ENCODE data around the gene VSIR. TPM values are rescaled to one million over a fixed set of nuclear protein-coding genes. Genes with fewer than 3 reads are reported as not detected.

The VSIR gene
- polyA plus RNA-seq, 1 of the 3 experiments (the other 2 are of a cell fraction) = 11.3 TPM

DNA sequence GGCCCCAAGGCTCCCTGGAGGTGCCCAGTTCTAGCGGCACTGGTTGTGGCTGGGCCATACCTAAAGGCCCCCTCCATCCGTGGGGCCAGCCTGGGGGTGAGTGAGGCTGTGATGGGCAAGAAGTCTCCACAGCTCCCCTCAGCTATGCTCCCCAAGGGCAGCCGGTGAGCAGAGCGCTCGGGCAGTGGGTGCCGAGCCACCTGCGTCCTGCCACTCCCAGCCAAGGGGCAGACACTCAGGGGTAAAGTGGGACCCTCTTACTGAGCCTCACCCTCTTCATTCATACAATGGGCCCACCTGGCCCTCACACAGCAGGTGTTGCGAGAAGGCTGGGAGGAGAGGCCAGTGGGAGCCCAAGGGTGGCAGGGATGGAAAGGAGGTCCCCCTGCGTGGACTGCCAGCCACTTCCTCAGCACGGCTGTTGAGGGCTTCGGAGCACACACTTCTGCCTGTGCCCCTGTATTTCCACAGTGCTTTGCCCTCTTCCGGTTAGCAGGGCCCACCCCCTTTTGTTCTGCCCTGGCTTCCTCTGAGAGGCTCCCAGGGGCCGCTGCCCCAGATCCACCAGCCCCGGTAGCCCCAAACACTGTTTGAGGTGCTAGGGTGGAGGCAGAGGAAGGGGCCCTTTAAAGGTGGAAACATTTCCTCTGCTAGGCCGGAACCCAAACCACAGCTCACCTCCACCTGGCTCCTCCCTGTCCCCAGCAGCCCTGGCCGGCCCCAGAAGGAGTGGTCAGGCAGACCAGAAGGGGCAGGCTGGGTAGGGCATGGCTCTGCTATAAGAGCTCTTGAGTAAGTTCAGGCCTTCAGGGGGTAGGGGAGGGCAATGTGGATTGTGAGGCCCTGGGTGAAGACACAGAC is 37.4 kb downstream of the VSIR start:
- H3K9ac ChIP-seq = no peak overlapping the region
- no peak overlapping the region for H3K27ac ChIP-seq (ENCODE audit: low read depth in 2 of 2, low read length in 1 of 2)
- ChIA-PET CTCF (interaction anchor here (1.1 to 2.0 kb wide), 4 partner anchors 11 to 37 kb away, joined by 3 to 5 read pairs (median 4); partner anchors contain the start of gene VSIR), POLR2A (no interaction called here)
- H3K4me2 ChIP-seq = no peak overlapping the region
- H3K27me3 ChIP-seq (ENCODE audit: insufficient read depth) = no peaks in the 10 kb centered on the region; the same call in 1 of the 2 replicates
- peaks cover 0 to 32% of the 10 kb centered on the region in 2 experiments; a peak in 1 of 4 replicates for H3K4me1 ChIP-seq (ENCODE audit: control insufficient read depth in 1 of 2, insufficient read depth in 2 of 2, low read depth in 1 of 2, low read length in 1 of 2)
- no peaks in the 10 kb centered on the region for H4K20me1 ChIP-seq (ENCODE audit: insufficient read depth)
- no peaks in the 10 kb centered on the region for H3K9me2 ChIP-seq
- H3K79me2 ChIP-seq (ENCODE audit: insufficient read depth) = no peaks in the 10 kb centered on the region
- DNase-seq = no peak
- 85% methylated on average over 8 of the region's 16 CpGs for WGBS (ENCODE audit: low lambda C conversion rate)
- H3K9me3 ChIP-seq = no peaks in the 10 kb centered on the region
- no peaks in the 10 kb centered on the region for H3K36me3 ChIP-seq (replicated peaks in 1 of 2; ENCODE audit: control insufficient read depth in 1 of 2, insufficient read depth in 2 of 2, low read length in 1 of 2)
- TF ChIP-seq FOXJ3 (CRISPR knock-in tag; IDR thresholded peaks at IDR 0.05) (no peak), RFX5 (IDR thresholded peaks at IDR 0.05; ENCODE audit: low read length) (no peak), TAF1 (IDR thresholded peaks at IDR 0.05; ENCODE audit: borderline replicate concordance, low read depth, low read length) (no peak), EP300 (IDR thresholded peaks at IDR 0.05; ENCODE audit: borderline replicate concordance in 1 of 2, low read depth in 1 of 2, low read length in 1 of 2) (no peak), MXI1 (IDR thresholded peaks at IDR 0.05; ENCODE audit: low read depth, low read length) (no peak), FOSL2 (IDR thresholded peaks at IDR 0.05; ENCODE audit: borderline replicate concordance, low read depth) (no peak), NRF1 (IDR thresholded peaks at IDR 0.05; ENCODE audit: low read depth, low read length) (no peak), MEF2A (IDR thresholded peaks at IDR 0.05; ENCODE audit: borderline replicate concordance, low read depth) (no peak), ELF1 (IDR thresholded peaks at IDR 0.05) (no peak), CHD2 (IDR thresholded peaks at IDR 0.05; ENCODE audit: low read length, partially characterized antibody) (no peak), GATA2 (CRISPR knock-in tag; IDR thresholded peaks at IDR 0.05) (no peak), FOXM1 (IDR thresholded peaks at IDR 0.05; ENCODE audit: low read depth) (no peak), SMC3 (IDR thresholded peaks at IDR 0.05; ENCODE audit: low read depth, low read length) (no peak), MAX (IDR thresholded peaks at IDR 0.05; ENCODE audit: low read depth) (no peak), YY1 (IDR thresholded peaks at IDR 0.05; ENCODE audit: low read depth) (no peak), REST (IDR thresholded peaks at IDR 0.05; ENCODE audit: low read depth, low read length) (no peak), SIN3A (IDR thresholded peaks at IDR 0.05; ENCODE audit: borderline replicate concordance, low read depth, low read length) (no peak), POLR2AphosphoS5 (IDR thresholded peaks at IDR 0.05; ENCODE audit: low read depth, low read length) (no peak), USF1 (IDR thresholded peaks at IDR 0.05; ENCODE audit: borderline replicate concordance, low read depth) (no peak)
- TF ChIP-seq, protein P1, sequence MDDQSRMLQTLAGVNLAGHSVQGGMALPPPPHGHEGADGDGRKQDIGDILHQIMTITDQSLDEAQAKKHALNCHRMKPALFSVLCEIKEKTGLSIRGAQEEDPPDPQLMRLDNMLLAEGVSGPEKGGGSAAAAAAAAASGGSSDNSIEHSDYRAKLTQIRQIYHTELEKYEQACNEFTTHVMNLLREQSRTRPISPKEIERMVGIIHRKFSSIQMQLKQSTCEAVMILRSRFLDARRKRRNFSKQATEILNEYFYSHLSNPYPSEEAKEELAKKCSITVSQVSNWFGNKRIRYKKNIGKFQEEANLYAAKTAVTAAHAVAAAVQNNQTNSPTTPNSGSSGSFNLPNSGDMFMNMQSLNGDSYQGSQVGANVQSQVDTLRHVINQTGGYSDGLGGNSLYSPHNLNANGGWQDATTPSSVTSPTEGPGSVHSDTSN (IDR thresholded peaks at IDR 0.05) = no peak
- H3K4me3 ChIP-seq (ENCODE audit: low read depth in 2 of 2, low read length in 1 of 2) = no peak overlapping the region
- no peak overlapping the region for H2AFZ ChIP-seq (ENCODE audit: low read depth)
- H3F3A ChIP-seq (replicated peaks; ENCODE audit: insufficient read depth) = no peaks in the 10 kb centered on the region
